ENCODE results near the gene ZNF490.

The ZNF490 gene

DNA sequence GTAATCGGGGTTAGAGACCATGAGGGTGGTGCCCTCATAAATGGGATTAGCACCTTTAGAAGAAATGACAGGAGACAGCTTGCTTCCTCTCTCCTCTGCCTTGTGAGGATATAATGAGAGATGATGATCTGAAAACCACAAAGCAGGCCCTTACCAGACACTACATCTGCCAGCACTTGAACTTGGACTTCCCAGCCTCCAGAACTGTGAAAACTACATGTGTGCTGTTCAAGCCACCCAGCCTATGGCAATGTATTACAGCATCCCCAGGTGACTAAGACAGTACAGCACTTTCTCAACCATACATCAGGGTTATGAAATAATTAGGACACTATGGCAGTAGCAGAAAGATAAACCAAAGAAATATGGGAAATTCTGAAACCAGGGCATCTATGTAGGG, 66.8 kb downstream of the ZNF490 start:
- CTCF ChIA-PET: no interaction called here

More for the DNA sequence above, 66.8 kb downstream of the ZNF490 start:
- TF ChIP-seq CTCF (IDR thresholded peaks at IDR 0.05; ENCODE audit: insufficient read depth, low read length, missing control alignments): no peak
- no peak overlapping the region for H3K4me3 ChIP-seq (ENCODE audit: low read depth, low read length)
- POLR2A ChIA-PET: no interaction called here
- DNase-seq (ENCODE audit: low read depth, low spot score): no peak
